HepG2 (cell line): Measurements from ENCODE around the gene COL27A1. TPM values are rescaled to one million over a fixed set of nuclear protein-coding genes. Genes with fewer than 3 reads are reported as not detected.
A peak's percentile ranks its signal among the peaks of the same experiment; 100 is the strongest.

Experiments
- AGO1 ChIP-seq: fragments of 200-400 bp; formaldehyde crosslinking; IDR thresholded peaks from 2 replicates; pipeline ENCODE4 v1.6.1; 2017; ENCODE audit warnings: mild to moderate bottlenecking, low read depth, low read length, moderate library complexity; ENCODE audit not compliant: poor library complexity, severe bottlenecking
- BHLHE40 ChIP-seq: IDR thresholded peaks from 2 replicates; pipeline ENCODE4 v1.6.1; 2011; ENCODE audit warnings: low read length, improper control_type of control experiment
- ELF1 ChIP-seq: sonication (generic); formaldehyde crosslinking; IDR thresholded peaks from 2 replicates; pipeline ENCODE4 v1.4.0; 2020; ENCODE audit warnings: missing genetic modification reagents
- HMG20A ChIP-seq: IDR thresholded peaks from 2 replicates; pipeline ENCODE4 v1.6.1; 2016; ENCODE audit warnings: borderline replicate concordance
- HMGXB4 ChIP-seq, 2 experiments: sonication (generic) in 1 of 2; formaldehyde crosslinking in 1 of 2; IDR thresholded peaks; 2 replicates each; pipeline versions ENCODE4 v1.4.0 to v1.6.1; 2018 to 2020; ENCODE audit warnings: missing genetic modification reagents in 2 of 2, borderline replicate concordance in 1 of 2, low read depth in 1 of 2, mild to moderate bottlenecking in 1 of 2, missing biosample characterization in 1 of 2
- KLF13 ChIP-seq: sonication (generic); formaldehyde crosslinking; IDR thresholded peaks from 2 replicates; pipeline ENCODE4 v1.4.0; 2020; ENCODE audit warnings: mild to moderate bottlenecking, missing genetic modification reagents
- NFRKB ChIP-seq: fragments of 450-650 bp; IDR thresholded peaks from 2 replicates; pipeline ENCODE4 v1.6.1; 2017
- RBAK ChIP-seq: sonication (generic); formaldehyde crosslinking; IDR thresholded peaks from 2 replicates; pipeline ENCODE4 v1.5.1; 2020; ENCODE audit warnings: mild to moderate bottlenecking, missing genetic modification reagents
- RFX3 ChIP-seq: IDR thresholded peaks from 2 replicates; pipeline ENCODE4 v1.6.1; 2016; ENCODE audit warnings: missing biosample characterization, missing genetic modification reagents
- SNAPC4 ChIP-seq: sonication (generic); formaldehyde crosslinking; IDR thresholded peaks from 2 replicates; pipeline ENCODE4 v1.4.0; 2020; ENCODE audit warnings: mild to moderate bottlenecking, missing genetic modification reagents
- TAF15 ChIP-seq: fragments of 200-400 bp; formaldehyde crosslinking; IDR thresholded peaks from one replicate; pipeline ENCODE4 v1.6.1; 2018; ENCODE audit warnings: mild to moderate bottlenecking, low read depth, low read length; ENCODE audit not compliant: poor library complexity, severe bottlenecking
- TOPORS ChIP-seq: sonication (generic); formaldehyde crosslinking; IDR thresholded peaks from 2 replicates; pipeline ENCODE4 v1.8.0; 2023; ENCODE audit warnings: mild to moderate bottlenecking, missing genetic modification reagents
- ZNF143 ChIP-seq: sonication (generic); formaldehyde crosslinking; IDR thresholded peaks from 2 replicates; pipeline ENCODE4 v1.4.0; 2020; ENCODE audit warnings: missing genetic modification reagents
- polyA plus RNA-seq, 8 experiments: library from polyadenylated mRNA; depleted of rRNA in 3 of 8; stranded (reverse) in 7 of 8; unstranded in 1 of 8; fragments of >200 nt; fragmentation: Illumina TruSeq in 4 of 8; extraction: Trizol in 4 of 8; gene quantifications; 2 replicates each; pipeline versions ENCODE4 v1.2.1 to v1.2.3, GENCODE V29; 2011 to 2016; ENCODE audit warnings: low read depth in 4 of 8, missing spikeins in 1 of 8, mixed read lengths in 1 of 8; ENCODE audit not compliant: insufficient read depth in 1 of 8
- total RNA-seq, 5 experiments: library from RNA; depleted of rRNA; stranded (reverse); fragments of >200 nt; fragmentation: Illumina TruSeq; extraction: Trizol; gene quantifications; 2 replicates each; pipeline ENCODE4 v1.2.3, GENCODE V29; 2016; ENCODE audit warnings: low read depth in 1 of 5
- TF ChIP-seq, protein P1 (sequence below): IDR thresholded peaks from 2 replicates; pipeline ENCODE4 v1.6.1; 2016; ENCODE audit warnings: missing compliant biosample characterization, missing genetic modification reagents, borderline replicate concordance

Gene COL27A1
- total and polyA plus RNA-seq, 2 of the 13 experiments (the other 11 are each of a cell fraction or from before 2014, with no cell fraction given): 71.3 to 89.1 TPM

DNA sequence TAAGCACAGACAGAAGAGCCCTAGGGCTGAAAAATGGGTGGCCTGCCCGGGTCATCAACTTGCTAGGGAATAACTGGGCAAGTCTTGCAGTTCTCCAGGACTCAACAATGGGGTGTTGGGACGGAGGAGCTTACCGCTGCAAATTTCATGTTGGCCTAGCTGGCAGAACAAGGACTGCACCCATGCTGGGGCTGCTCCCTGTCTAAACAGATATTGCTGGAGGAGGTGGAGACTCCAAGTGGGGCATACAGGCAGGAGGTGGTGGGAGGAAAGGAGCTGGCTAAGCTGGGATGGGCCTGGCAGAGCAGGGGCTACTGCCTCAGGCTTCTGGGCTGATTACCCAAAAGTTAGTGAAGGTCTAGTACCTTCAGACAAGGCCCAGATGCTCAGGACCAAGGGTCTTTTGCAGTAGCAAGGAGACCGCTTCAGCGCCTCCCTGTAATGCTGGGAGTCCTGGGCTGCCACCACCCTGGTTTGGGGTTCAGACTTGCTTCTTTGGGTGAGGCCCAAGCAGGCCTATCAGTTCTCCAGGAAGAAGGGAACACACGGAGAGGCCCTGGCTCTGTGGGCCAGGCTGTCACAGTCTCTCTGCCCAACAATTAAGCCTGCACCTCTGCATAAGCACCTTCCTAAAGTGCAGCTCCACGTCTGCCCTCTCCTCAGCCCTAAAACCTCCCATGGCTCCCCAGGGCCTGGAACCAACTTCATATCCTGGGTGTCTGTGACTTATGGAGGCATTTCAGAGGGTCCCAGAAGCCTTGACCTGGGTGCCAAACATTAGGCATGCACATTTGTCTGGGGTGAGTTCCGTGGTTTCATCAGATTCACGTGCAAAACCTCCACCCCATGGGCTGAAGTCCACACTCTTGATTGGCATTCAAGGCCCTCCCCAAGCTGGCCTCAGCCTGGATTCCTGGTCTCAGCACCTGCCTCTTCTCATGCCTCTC, 32.0 kb upstream of the COL27A1 start (continued):
- TF ChIP-seq, protein P1, sequence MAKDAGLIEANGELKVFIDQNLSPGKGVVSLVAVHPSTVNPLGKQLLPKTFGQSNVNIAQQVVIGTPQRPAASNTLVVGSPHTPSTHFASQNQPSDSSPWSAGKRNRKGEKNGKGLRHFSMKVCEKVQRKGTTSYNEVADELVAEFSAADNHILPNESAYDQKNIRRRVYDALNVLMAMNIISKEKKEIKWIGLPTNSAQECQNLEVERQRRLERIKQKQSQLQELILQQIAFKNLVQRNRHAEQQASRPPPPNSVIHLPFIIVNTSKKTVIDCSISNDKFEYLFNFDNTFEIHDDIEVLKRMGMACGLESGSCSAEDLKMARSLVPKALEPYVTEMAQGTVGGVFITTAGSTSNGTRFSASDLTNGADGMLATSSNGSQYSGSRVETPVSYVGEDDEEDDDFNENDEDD (CRISPR knock-in tag): 0 out of 2 replicates have a peak, but pooled peaks have one; percentile 14
- TF ChIP-seq TOPORS (CRISPR knock-in tag): no peak
- no peak for TF ChIP-seq RBAK (CRISPR knock-in tag)
- 0 out of 2 replicates have a peak, but pooled peaks have one; percentile 29 for TF ChIP-seq HMG20A (CRISPR knock-in tag)
- TF ChIP-seq ZNF143 (CRISPR knock-in tag): no peak
- no peak for TF ChIP-seq RFX3 (CRISPR knock-in tag)
- no peak for TF ChIP-seq KLF13 (CRISPR knock-in tag)
- TF ChIP-seq AGO1: no peak
- TF ChIP-seq NFRKB: no peak
- TF ChIP-seq ELF1: peak; percentile 25; the same call in 1 of the 2 replicates
- TF ChIP-seq SNAPC4 (CRISPR knock-in tag): no peak
- peak; percentile 94 for TF ChIP-seq BHLHE40
- no peak for TF ChIP-seq TAF15
- no peak for TF ChIP-seq HMGXB4 (CRISPR knock-in tag; IDR thresholded peaks at IDR 0.05; ENCODE audit: borderline replicate concordance in 1 of 2, low read depth in 1 of 2)
